Measurements from ENCODE around the gene BNIP5. TPM values are rescaled to one million over a fixed set of nuclear protein-coding genes. Genes with fewer than 3 reads are reported as not detected.

BNIP5 gene
- total and polyA plus RNA-seq, 2 of the 13 experiments (the other 11 are each of a cell fraction or from before 2014, with no cell fraction given) = not detected

DNA sequence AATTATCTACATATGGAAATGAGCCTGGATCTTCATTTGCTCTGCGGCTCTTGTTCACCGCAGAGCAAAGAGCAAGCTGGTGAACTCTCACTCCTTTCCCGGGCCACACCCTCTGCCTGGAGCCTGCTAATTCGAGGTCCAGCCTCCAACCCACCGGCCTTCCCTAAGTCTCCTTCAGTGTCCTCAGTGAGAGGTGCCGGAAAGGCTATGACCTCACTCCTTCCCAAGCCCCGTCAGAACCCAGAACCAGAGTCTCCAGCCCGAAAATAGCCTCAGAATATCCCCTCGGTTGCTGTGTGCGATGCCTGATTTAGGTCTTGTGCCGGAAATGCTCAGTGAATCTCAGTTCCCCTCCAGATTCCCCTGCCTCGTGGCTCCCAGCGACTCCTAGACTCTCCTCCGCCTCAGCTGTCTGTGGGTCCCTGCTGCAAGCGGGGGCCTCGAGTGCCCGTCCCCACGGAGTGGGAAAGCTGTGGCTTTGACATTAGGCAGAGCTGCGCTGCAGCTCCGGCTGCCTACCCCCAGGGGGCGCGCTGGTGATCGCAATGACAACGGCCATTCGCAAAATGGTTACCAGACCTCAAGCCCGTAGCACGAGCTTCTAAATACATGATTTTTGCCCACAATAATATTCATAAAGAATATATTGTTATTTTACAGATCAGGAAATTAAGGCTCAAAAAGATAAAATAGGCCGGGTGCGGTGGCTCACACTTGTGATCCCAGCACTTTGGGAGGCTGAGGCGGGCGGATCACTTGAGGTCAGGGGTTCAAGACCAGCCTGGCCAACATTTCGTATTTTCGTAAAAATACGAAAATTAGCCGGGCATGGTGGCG, 4.1 kb upstream of the BNIP5 start (continued):
- no peak for TF ChIP-seq GFI1 (CRISPR knock-in tag; IDR thresholded peaks at IDR 0.05; ENCODE audit: borderline replicate concordance)
- peak; percentile 85; the same call in 1 of the 2 replicates for TF ChIP-seq ZNF572 (CRISPR knock-in tag; IDR thresholded peaks at IDR 0.05)
- TF ChIP-seq HIVEP1 (CRISPR knock-in tag; IDR thresholded peaks at IDR 0.05) = no peak
- no peak for TF ChIP-seq EEA1 (CRISPR knock-in tag; IDR thresholded peaks at IDR 0.05; ENCODE audit: borderline replicate concordance)
- peak; percentile 45 for TF ChIP-seq ZNF891 (CRISPR knock-in tag; IDR thresholded peaks at IDR 0.05)
- TF ChIP-seq STAT5B (CRISPR knock-in tag; IDR thresholded peaks at IDR 0.05) = no peak
- peak; percentile 70; the same call in 1 of the 2 replicates for TF ChIP-seq ADNP (CRISPR knock-in tag; IDR thresholded peaks at IDR 0.05)
- TF ChIP-seq, protein P1, sequence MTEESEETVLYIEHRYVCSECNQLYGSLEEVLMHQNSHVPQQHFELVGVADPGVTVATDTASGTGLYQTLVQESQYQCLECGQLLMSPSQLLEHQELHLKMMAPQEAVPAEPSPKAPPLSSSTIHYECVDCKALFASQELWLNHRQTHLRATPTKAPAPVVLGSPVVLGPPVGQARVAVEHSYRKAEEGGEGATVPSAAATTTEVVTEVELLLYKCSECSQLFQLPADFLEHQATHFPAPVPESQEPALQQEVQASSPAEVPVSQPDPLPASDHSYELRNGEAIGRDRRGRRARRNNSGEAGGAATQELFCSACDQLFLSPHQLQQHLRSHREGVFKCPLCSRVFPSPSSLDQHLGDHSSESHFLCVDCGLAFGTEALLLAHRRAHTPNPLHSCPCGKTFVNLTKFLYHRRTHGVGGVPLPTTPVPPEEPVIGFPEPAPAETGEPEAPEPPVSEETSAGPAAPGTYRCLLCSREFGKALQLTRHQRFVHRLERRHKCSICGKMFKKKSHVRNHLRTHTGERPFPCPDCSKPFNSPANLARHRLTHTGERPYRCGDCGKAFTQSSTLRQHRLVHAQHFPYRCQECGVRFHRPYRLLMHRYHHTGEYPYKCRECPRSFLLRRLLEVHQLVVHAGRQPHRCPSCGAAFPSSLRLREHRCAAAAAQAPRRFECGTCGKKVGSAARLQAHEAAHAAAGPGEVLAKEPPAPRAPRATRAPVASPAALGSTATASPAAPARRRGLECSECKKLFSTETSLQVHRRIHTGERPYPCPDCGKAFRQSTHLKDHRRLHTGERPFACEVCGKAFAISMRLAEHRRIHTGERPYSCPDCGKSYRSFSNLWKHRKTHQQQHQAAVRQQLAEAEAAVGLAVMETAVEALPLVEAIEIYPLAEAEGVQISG (CRISPR knock-in tag; IDR thresholded peaks at IDR 0.05) = peak; percentile 16; the same call in 1 of the 2 replicates
- TF ChIP-seq MATR3 (CRISPR knock-in tag; IDR thresholded peaks at IDR 0.05) = no peak
- 0 out of 2 replicates have a peak, but pooled peaks have one; percentile 27 for TF ChIP-seq SP4 (CRISPR knock-in tag; IDR thresholded peaks at IDR 0.05)
- no peak for TF ChIP-seq KDM4B (CRISPR knock-in tag; IDR thresholded peaks at IDR 0.05)
- no peak for TF ChIP-seq KAT2B (IDR thresholded peaks at IDR 0.05; ENCODE audit: borderline replicate concordance, low read depth, low read length)
- TF ChIP-seq, protein P2, sequence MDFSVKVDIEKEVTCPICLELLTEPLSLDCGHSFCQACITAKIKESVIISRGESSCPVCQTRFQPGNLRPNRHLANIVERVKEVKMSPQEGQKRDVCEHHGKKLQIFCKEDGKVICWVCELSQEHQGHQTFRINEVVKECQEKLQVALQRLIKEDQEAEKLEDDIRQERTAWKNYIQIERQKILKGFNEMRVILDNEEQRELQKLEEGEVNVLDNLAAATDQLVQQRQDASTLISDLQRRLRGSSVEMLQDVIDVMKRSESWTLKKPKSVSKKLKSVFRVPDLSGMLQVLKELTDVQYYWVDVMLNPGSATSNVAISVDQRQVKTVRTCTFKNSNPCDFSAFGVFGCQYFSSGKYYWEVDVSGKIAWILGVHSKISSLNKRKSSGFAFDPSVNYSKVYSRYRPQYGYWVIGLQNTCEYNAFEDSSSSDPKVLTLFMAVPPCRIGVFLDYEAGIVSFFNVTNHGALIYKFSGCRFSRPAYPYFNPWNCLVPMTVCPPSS (IDR thresholded peaks at IDR 0.05) = no peak
- 0 out of 2 replicates have a peak, but pooled peaks have one; percentile 66 for TF ChIP-seq ZNF878 (CRISPR knock-in tag; IDR thresholded peaks at IDR 0.05)
- TF ChIP-seq HOXA3 (CRISPR knock-in tag; IDR thresholded peaks at IDR 0.05) = peak; percentile 77; the same call in 1 of the 2 replicates
- no peak for TF ChIP-seq SP5 (CRISPR knock-in tag; IDR thresholded peaks at IDR 0.05; ENCODE audit: borderline replicate concordance, low read depth)
- no peak for TF ChIP-seq ZNF713 (CRISPR knock-in tag; IDR thresholded peaks at IDR 0.05)
- 0 out of 2 replicates have a peak, but pooled peaks have one; percentile 53 for TF ChIP-seq ZNF30 (CRISPR knock-in tag; IDR thresholded peaks at IDR 0.05)
- TF ChIP-seq, protein P3, sequence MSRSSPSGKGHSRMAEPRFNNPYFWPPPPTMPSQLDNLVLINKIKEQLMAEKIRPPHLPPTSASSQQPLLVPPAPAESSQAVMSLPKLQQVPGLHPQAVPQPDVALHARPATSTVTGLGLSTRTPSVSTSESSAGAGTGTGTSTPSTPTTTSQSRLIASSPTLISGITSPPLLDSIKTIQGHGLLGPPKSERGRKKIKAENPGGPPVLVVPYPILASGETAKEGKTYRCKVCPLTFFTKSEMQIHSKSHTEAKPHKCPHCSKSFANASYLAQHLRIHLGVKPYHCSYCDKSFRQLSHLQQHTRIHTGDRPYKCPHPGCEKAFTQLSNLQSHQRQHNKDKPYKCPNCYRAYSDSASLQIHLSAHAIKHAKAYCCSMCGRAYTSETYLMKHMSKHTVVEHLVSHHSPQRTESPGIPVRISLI (CRISPR knock-in tag; IDR thresholded peaks at IDR 0.05; ENCODE audit: borderline replicate concordance) = no peak
- TF ChIP-seq HOXD1 (CRISPR knock-in tag; IDR thresholded peaks at IDR 0.05) = no peak
- TF ChIP-seq, protein P4, sequence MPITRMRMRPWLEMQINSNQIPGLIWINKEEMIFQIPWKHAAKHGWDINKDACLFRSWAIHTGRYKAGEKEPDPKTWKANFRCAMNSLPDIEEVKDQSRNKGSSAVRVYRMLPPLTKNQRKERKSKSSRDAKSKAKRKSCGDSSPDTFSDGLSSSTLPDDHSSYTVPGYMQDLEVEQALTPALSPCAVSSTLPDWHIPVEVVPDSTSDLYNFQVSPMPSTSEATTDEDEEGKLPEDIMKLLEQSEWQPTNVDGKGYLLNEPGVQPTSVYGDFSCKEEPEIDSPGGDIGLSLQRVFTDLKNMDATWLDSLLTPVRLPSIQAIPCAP (CRISPR knock-in tag; IDR thresholded peaks at IDR 0.05; ENCODE audit: low read depth) = no peak
- TF ChIP-seq ZNF737 (CRISPR knock-in tag; IDR thresholded peaks at IDR 0.05; ENCODE audit: borderline replicate concordance) = no peak
- TF ChIP-seq, protein P5, sequence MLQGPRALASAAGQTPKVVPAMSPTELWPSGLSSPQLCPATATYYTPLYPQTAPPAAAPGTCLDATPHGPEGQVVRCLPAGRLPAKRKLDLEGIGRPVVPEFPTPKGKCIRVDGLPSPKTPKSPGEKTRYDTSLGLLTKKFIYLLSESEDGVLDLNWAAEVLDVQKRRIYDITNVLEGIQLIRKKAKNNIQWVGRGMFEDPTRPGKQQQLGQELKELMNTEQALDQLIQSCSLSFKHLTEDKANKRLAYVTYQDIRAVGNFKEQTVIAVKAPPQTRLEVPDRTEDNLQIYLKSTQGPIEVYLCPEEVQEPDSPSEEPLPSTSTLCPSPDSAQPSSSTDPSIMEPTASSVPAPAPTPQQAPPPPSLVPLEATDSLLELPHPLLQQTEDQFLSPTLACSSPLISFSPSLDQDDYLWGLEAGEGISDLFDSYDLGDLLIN (CRISPR knock-in tag; IDR thresholded peaks at IDR 0.05; ENCODE audit: borderline replicate concordance) = no peak

Data from HepG2 (cell line).